Transverse colon (tissue), 4 donors: Measurements from ENCODE around the gene SLC16A4. TPM values are rescaled to one million over a fixed set of nuclear protein-coding genes. Genes with fewer than 3 reads are reported as not detected.

Experiments used
- DNase-seq: peaks from one replicate; pipeline ENCODE4 v3.0.0-alpha.2; 2019
- H3K27ac ChIP-seq, 4 donors: fragments of 200-600 bp; sonication (generic); 2 replicates each; pipeline ENCODE4 v1.5.1; 2016 to 2018; ENCODE audit warnings: inconsistent platforms in 4 of 4
- H3K27me3 ChIP-seq: fragments of 200-600 bp; sonication (generic); 2 replicates; pipeline ENCODE4 v1.5.1; 2017; ENCODE audit warnings: inconsistent platforms
- H3K36me3 ChIP-seq, 4 donors: fragments of 200-600 bp; sonication (generic); 2 replicates each; pipeline ENCODE4 v1.5.1; 2017 to 2019; ENCODE audit warnings: inconsistent platforms in 4 of 4
- H3K4me1 ChIP-seq, 4 donors: fragments of 200-600 bp; sonication (generic); 2 replicates each; pipeline ENCODE4 v1.5.1; 2017 to 2020; ENCODE audit warnings: inconsistent platforms in 4 of 4
- H3K4me3 ChIP-seq, 4 donors: fragments of 200-600 bp; sonication (generic); 1 replicate in 1 of 4; 2 replicates in 3 of 4; pipeline versions ENCODE4 v1.5.1 to v1.6.1; 2017 to 2019; ENCODE audit warnings: inconsistent platforms in 4 of 4
- H3K9me3 ChIP-seq, 2 donors: fragments of 200-600 bp; sonication (generic); 2 replicates each; pipeline ENCODE4 v1.5.1; 2017 to 2019; ENCODE audit warnings: inconsistent platforms in 2 of 2
- CTCF ChIP-seq, 5 experiments: fragments of 200-600 bp in 3 of 5; fragments of 450-650 bp in 2 of 5; sonication (generic) in 3 of 5; IDR thresholded peaks; 1 replicate in 2 of 5; 2 replicates in 3 of 5; pipeline ENCODE4 v1.5.1; 2016 to 2017; ENCODE audit warnings: antibody characterized with exemption in 5 of 5, inconsistent platforms in 3 of 5, mild to moderate bottlenecking in 2 of 5, moderate library complexity in 1 of 5
- EP300 ChIP-seq: sonication (generic); formaldehyde crosslinking; IDR thresholded peaks from one replicate; pipeline ENCODE4 v1.6.1; 2017; ENCODE audit warnings: antibody characterized with exemption, low read depth
- POLR2A ChIP-seq: fragments of 450-650 bp; IDR thresholded peaks from one replicate; pipeline ENCODE4 v1.6.1; 2016; ENCODE audit warnings: antibody characterized with exemption, mild to moderate bottlenecking, moderate library complexity
- POLR2AphosphoS5 ChIP-seq, 3 donors: sonication (generic); formaldehyde crosslinking; IDR thresholded peaks; one replicate each; pipeline ENCODE4 v1.6.1; 2016; ENCODE audit warnings: antibody characterized with exemption in 3 of 3
- whole genome bisulfite sequencing, 2 donors: methylation state at CpG; one replicate each; pipeline ENCODE4 v1.1.5; 2018; ENCODE audit warnings: low coverage in 1 of 2; 5-methylcytosine and 5-hydroxymethylcytosine counted together
- in situ Hi-C, 4 donors: fragments of 200-750 bp; cut with MboI; loops; one replicate each; pipeline versions ENCODE4 v1.15.0 to v1.15.1; 2017; ENCODE audit warnings: low sequenced_read_pairs in 3 of 4, low pct_ligation_motif_present in 1 of 4, low pct_unique_long_range_greater_than_20kb in 1 of 4
- intact Hi-C: fragments of 100-400 bp; cut with DNase I; formaldehyde crosslinking; loops from one replicate; pipeline ENCODE4 v1.15.1; 2023; ENCODE audit warnings: low total_unique reads
- total RNA-seq, 4 donors: library from RNA; depleted of rRNA; stranded (reverse); fragments of >200 nt; gene quantifications; one replicate each; pipeline ENCODE4 v1.1.0, GENCODE V29; 2016

Gene SLC16A4
- total RNA-seq, 4 donors from 2014 or later, result 1.4 to 3.7 (median 3.2) TPM; not detected in 1

- no peaks in the 10 kb centered on the region for H3K27me3 ChIP-seq
- H3K36me3 ChIP-seq, result no peaks in the 10 kb centered on the region
- WGBS, 2 donors, result 16% methylated on average over 4 of the region's 4 CpGs; no CpG with 5 or more reads in 1 of the 2 donors
- no peak overlapping the region for H3K27ac ChIP-seq
- TF ChIP-seq CTCF (IDR thresholded peaks at IDR 0.05) (peak; percentile 55 to 68 (median 65)), EP300 (no peak), POLR2AphosphoS5 (IDR thresholded peaks at IDR 0.05) (no peak), POLR2A (no peak)
- H3K4me1 ChIP-seq, result peaks cover 0 to 10% (median 6%) of the 10 kb centered on the region in 4 donors
- intact Hi-C loops, result loop anchor here (5.0 kb wide), 1 partner anchor 50 kb away; no protein-coding TSS in a partner anchor
- in situ Hi-C loops, result no loop called here
- DNase-seq, result peak; percentile 67
- H3K9me3 ChIP-seq, result no peaks in the 10 kb centered on the region
- no peak overlapping the region for H3K4me3 ChIP-seq
Observed at GRCh38 chr1:110412576-110412975, 21.8 kb upstream of the SLC16A4 start.

DNA sequence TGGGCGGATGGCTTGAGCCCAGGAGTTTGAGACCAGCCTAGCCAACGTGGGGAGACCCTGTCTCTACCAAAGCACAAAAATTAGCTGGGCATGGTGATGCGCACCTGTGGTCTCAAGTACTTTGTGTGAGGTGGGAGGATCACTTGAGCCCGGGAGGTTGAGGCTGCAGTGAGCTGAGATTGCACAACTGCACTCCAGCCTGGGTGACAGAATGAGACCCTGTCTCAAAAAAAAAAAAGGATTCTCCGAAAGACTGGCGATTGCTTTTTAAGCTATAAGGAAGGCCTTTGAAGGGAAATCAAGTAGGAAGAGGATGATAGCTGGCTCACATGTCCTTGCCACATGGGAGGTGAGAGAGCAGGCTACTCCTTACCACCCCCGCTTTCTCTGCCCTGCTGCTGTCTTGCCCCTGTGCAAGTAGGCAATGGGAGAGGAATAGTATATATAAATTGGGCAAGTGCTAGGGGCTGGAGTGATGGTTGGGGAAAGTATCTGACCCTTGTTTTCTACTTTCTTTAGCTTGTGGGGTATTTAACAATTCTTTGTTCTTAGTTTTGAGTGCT lies 20.4 kb upstream of the SLC16A4 start:
- H3K27ac ChIP-seq, result no peak overlapping the region
- H3K9me3 ChIP-seq, result no peaks in the 10 kb centered on the region
- no peak for DNase-seq
- intact Hi-C loops, result loop anchor here (5.0 kb wide), 1 partner anchor 51 kb away; no protein-coding TSS in a partner anchor
- no peak for TF ChIP-seq POLR2AphosphoS5 (IDR thresholded peaks at IDR 0.05)
- TF ChIP-seq CTCF (IDR thresholded peaks at IDR 0.05), result no peak
- TF ChIP-seq EP300, result no peak
- TF ChIP-seq POLR2A, result no peak
- H3K4me3 ChIP-seq, result no peak overlapping the region
- in situ Hi-C loops, result no loop called here
- 87 to 100% methylated on average over 1 to 6 of the region's 7 CpGs for WGBS, 2 donors
- H3K27me3 ChIP-seq, result no peaks in the 10 kb centered on the region
- H3K36me3 ChIP-seq, result no peaks in the 10 kb centered on the region
- H3K4me1 ChIP-seq, result peaks cover 1 to 16% (median 10%) of the 10 kb centered on the region in 4 donors

GRCh38 chr1:110409316-110409715 lies 18.5 kb upstream of the SLC16A4 start:
- TF ChIP-seq POLR2AphosphoS5 (IDR thresholded peaks at IDR 0.05) (no peak), CTCF (IDR thresholded peaks at IDR 0.05) (no peak), EP300 (no peak), POLR2A (no peak)
- Histone ChIP-seq H3K36me3 (peaks cover 0 to 13% (median 2%) of the 10 kb centered on the region in 4 donors), H3K9me3 (no peaks in the 10 kb centered on the region), H3K27ac (no peak overlapping the region), H3K4me3 (no peak overlapping the region), H3K4me1 (peaks cover 9 to 24% (median 16%) of the 10 kb centered on the region in 4 donors), H3K27me3 (no peaks in the 10 kb centered on the region)
- in situ Hi-C loops (loop anchor here in 1 of 4 donors (10.0 kb wide), 1 partner anchor 65 kb away; no protein-coding TSS in a partner anchor), intact Hi-C loops (no loop called here)
- no peak for DNase-seq
- WGBS, 2 donors, result 97 to 99% methylated on average over 5 to 6 of the region's 6 CpGs

DNA sequence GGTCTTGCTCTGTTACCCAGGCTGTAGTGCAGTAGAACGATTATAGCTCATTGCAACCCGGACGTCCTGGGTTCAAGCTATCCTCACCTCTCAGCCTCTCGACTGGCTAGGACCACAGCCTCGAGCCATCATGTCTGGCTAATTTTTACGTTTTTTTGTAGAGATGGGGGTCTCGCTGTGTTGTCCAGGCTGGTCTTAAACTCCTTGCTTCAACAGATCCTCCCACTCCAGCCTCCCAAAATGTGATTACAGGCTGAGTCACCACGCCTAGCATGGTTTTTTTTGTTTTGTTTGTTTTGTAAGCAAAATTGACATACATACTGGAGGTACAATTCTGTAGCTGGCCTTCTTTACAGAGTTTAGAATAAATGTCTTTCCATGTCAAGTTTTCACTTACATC lies 17.7 kb upstream of the SLC16A4 start:
- Histone ChIP-seq H3K9me3 (no peaks in the 10 kb centered on the region), H3K27me3 (no peaks in the 10 kb centered on the region), H3K36me3 (peaks cover 0 to 20% (median 6%) of the 10 kb centered on the region in 4 donors), H3K4me1 (peaks cover 9 to 24% (median 16%) of the 10 kb centered on the region in 4 donors), H3K27ac (peak overlapping the region in 2 of 4 donors; percentile 89 to 94), H3K4me3 (peak overlapping the region in 2 of 4 donors; percentile 67 to 78)
- WGBS, 2 donors, result 86 to 90% methylated on average over 3 to 8 of the region's 8 CpGs
- in situ Hi-C loops, result loop anchor here in 1 of 4 donors (10.0 kb wide), 1 partner anchor 64 kb away; no protein-coding TSS in a partner anchor
- TF ChIP-seq CTCF (IDR thresholded peaks at IDR 0.05), result no peak
- no peak for TF ChIP-seq EP300
- no peak for TF ChIP-seq POLR2AphosphoS5 (IDR thresholded peaks at IDR 0.05)
- no peak for TF ChIP-seq POLR2A
- DNase-seq, result no peak
- intact Hi-C loops, result no loop called here
